Pancreas (tissue), 10 donors: ENCODE data around the gene RAET1E. TPM values are rescaled to one million over a fixed set of nuclear protein-coding genes. Genes with fewer than 3 reads are reported as not detected.
A peak's percentile ranks its signal among the peaks of the same experiment; 100 is the strongest.
"Not testable (repeated sequence)": the region's sequence is repeated elsewhere in the genome, so short reads cannot be mapped to it uniquely, and the experiment has no call there.

Source experiments
- ATAC-seq, 4 donors: fragments of 200-7000 bp; cut with Tn5 transposase; one replicate each; pipeline versions ENCODE4 v1.8.0 to v1.9.1; 2020; ENCODE audit warnings: mild to moderate bottlenecking in 4 of 4, moderate library complexity in 4 of 4
- DNase-seq, 6 donors: peaks; one replicate each; pipeline ENCODE4 v3.0.0-alpha.2; 2020
- FAIRE-seq: peaks from 2 replicates; lab custom pipeline; 2012; peaks lifted over from hg19 to GRCh38; lab: Jason Lieb, UNC
- H3K27ac ChIP-seq, 4 donors: fragments of 200-600 bp; sonication (generic); 1 replicate in 3 of 4; 2 replicates in 1 of 4; pipeline versions ENCODE4 v1.5.0 to v1.8.0; 2020
- H3K27me3 ChIP-seq, 4 donors: fragments of 200-600 bp; one replicate each; pipeline ENCODE4 v1.8.0; 2021
- H3K36me3 ChIP-seq, 3 donors: fragments of 200-600 bp; sonication (generic) in 1 of 3; one replicate each; pipeline versions ENCODE4 v1.5.0 to v1.8.0; 2020 to 2021
- H3K4me1 ChIP-seq, 3 donors: fragments of 200-600 bp; one replicate each; pipeline ENCODE4 v1.8.0; 2021
- H3K4me3 ChIP-seq, 4 donors: fragments of 200-600 bp; sonication (generic) in 2 of 4; one replicate each; pipeline versions ENCODE4 v1.5.0 to v1.8.0; 2020 to 2021
- H3K9me3 ChIP-seq, 4 donors: fragments of 200-600 bp; one replicate each; pipeline ENCODE4 v1.8.0; 2021
- CTCF ChIP-seq, 4 donors: fragments of 200-600 bp; sonication (generic) in 3 of 4; IDR thresholded peaks; one replicate each; pipeline versions ENCODE4 v1.5.0 to v1.8.0; 2021; ENCODE audit warnings: antibody characterized with exemption in 4 of 4
- WGBS, 2 donors: extraction: QIAGEN DNeasy Blood & Tissue Kit; methylation state at CpG; one replicate each; pipeline ENCODE4 v1.1.7; 2013; 5-methylcytosine and 5-hydroxymethylcytosine counted together
- intact Hi-C, 3 donors: fragments of 100-400 bp; cut with DNase I; formaldehyde crosslinking; loops; one replicate each; pipeline versions ENCODE4 v1.11.1 to v1.14.2; 2022
- polyA plus RNA-seq, 2 donors: library from polyadenylated mRNA; stranded (reverse); fragments of 200-250 nt; gene quantifications; one replicate each; pipeline ENCODE4 v1.2.3, GENCODE V29; 2013
- total RNA-seq, 6 donors: library from RNA; stranded (reverse); fragmentation: NEBNext Ultra II Directional in 4 of 6; extraction: Animal tissue kit (Norgen Biotek cat#: 25700) in 4 of 6; gene quantifications; one replicate each; pipeline versions ENCODE4 v1.2.1 to v1.2.4, GENCODE V29; 2021 to 2023
- donor health status: healthy with polysubstance abuse.
- donor health status: DM: no; HTN: no; CAD: no; lungs with moderate emphysema.
- donor health status: DM: no; HTN: no; CAD: no.
- donor health status: control.
- donor health status: control.
- donor health status: Bipolar disorder and iron deficiency.
- donor health status: DM: yes; HTN: yes; CAD: no.
- donor health status: DM: no; HTN: no; CAD: no.
- donor health status: DM: no; HTN: no; CAD: no.
- donor health status: DM: yes; HTN: yes; CAD: no.

RAET1E gene
- total and polyA plus RNA-seq, 8 donors = 0.09 TPM; not detected in 7

DNA sequence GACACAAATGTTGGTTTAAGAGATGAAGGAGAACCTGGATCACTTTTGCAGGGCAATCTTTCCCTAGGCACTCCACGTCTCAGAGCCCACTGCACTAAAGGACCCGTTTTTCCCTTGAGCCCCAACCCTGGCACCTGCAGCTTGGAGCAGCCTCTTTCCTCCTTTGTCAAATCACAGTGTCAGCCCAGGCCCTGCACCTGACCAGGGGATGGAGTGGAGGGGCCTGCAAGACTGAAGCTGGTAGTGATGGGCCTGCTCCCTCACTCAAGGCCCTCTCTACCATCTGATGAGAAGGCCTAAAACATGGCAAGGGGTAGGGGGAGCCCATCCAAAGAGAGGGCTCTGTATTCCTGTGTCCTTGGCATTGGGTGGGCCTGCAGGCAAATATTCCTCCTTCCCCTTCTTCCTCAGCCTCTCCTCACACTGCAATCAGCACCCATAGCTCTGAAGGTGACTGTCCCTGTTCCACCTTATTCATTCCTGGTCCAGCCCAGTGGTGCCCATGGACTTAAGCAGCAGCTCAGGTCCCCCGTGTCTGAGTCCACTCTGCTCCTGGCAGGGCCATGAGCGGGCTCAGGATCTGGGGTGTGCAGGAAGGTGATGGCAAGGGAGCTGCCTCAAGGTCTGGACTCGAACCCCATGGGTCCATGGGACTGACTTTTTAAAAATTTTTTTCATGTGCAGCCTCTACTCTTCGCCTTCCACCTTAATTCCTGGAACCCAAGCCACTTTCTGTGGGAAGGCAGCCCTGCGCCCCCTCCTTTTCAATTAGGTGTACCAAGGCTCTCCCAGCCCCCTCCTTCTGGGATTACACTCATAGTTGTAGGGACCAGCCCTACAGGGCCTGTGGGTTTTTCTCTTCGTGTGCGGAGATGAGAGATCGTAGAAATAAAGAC, 18.3 kb upstream of the RAET1E start:
- TF ChIP-seq CTCF (IDR thresholded peaks at IDR 0.05) = no peak
- no peaks in the 10 kb centered on the region for H3K36me3 ChIP-seq
- ATAC-seq = no peak
- no peaks in the 10 kb centered on the region for H3K4me1 ChIP-seq
- no peak overlapping the region for H3K4me3 ChIP-seq
- intact Hi-C loops = loop anchor here in 1 of 3 donors (5.0 kb wide), 1 partner anchor 74 kb away; no protein-coding TSS in a partner anchor
- WGBS, 2 donors = 82 to 87% methylated on average over 10 of the region's 10 CpGs
- no peaks in the 10 kb centered on the region for H3K27me3 ChIP-seq
- FAIRE-seq = no peak
- peak in 1 of 6 donors; percentile 40 for DNase-seq
- no peaks in the 10 kb centered on the region for H3K9me3 ChIP-seq
- H3K27ac ChIP-seq = no peak overlapping the region

DNA sequence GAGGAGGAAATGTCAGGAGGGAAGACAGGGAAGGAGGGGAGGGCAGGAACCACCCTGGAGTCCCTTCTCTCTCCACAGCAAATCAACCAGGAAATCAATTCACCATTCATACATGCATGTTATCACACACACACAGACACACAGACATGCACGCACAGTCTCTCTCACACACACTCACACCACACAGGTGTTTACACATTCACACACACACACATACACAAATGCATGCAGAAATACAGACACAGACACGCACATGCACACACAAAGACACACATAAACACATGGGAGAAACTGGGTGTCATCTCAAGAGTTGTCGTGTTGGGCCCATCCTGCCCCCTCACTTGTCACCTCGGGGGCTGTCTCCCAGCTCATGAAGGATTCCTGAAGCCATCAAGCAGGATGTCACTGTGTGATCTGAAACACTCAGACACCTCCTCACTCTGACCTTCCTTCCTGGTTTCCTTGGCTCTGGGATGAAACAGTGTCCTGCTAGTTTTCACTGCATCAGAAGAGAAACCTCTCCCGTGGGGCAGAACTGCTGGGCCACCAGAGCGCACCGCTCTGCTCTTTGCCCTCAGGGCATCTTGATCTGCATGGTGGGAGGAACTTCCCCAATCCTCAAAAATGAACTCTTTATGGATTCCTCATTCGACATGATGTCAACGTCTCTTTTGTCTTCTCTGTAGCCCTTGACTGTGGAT, 15.8 kb upstream of the RAET1E start:
- H3K36me3 ChIP-seq = no peaks in the 10 kb centered on the region
- no peaks in the 10 kb centered on the region for H3K9me3 ChIP-seq
- 74 to 76% methylated on average over 9 of the region's 9 CpGs for WGBS, 2 donors
- TF ChIP-seq CTCF (IDR thresholded peaks at IDR 0.05) = no peak
- H3K4me1 ChIP-seq = no peaks in the 10 kb centered on the region
- no peak overlapping the region for H3K4me3 ChIP-seq
- FAIRE-seq = no peak
- no peaks in the 10 kb centered on the region for H3K27me3 ChIP-seq
- no peak for ATAC-seq
- peak in 1 of 6 donors; percentile 20 for DNase-seq
- H3K27ac ChIP-seq = no peak overlapping the region
- intact Hi-C loops = no loop called here

DNA sequence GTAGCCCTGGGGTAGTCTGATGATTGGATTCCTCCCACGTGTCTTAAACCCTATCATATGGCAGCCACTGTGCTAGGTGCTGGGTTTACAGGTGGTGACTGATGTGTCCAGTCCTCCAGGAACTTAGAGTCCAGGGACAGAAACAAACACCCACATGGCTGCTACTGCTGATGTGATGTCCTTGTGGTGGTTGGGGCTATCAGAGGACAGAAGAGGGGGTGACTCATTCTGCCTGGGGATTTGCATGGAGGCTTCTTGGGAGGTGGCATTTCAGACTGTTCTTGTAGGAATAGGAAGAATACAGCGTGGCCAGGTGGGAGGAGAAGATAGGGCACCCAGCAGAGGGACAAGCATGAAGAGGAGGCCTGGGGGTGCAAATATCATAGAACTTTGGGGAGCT, 15.2 kb upstream of the RAET1E start:
- intact Hi-C loops = no loop called here
- no peaks in the 10 kb centered on the region for H3K4me1 ChIP-seq
- no peak for FAIRE-seq
- no peak for DNase-seq
- H3K36me3 ChIP-seq = no peaks in the 10 kb centered on the region
- 77 to 79% methylated on average over 2 of the region's 2 CpGs for WGBS, 2 donors
- H3K4me3 ChIP-seq = no peak overlapping the region
- no peak for TF ChIP-seq CTCF (IDR thresholded peaks at IDR 0.05)
- no peaks in the 10 kb centered on the region for H3K27me3 ChIP-seq
- H3K9me3 ChIP-seq = no peaks in the 10 kb centered on the region
- ATAC-seq = no peak
- no peak overlapping the region for H3K27ac ChIP-seq

- H3K4me1 ChIP-seq, FAIRE-seq, H3K27me3 ChIP-seq, H3K9me3 ChIP-seq, H3K36me3 ChIP-seq, H3K4me3 ChIP-seq, intact Hi-C loops, H3K27ac ChIP-seq, ATAC-seq: not testable (repeated sequence)
- 74 to 75% methylated on average over 3 of the region's 3 CpGs for WGBS, 2 donors
- DNase-seq = peak in 1 of 6 donors; percentile 20
These were observed 14.8 kb upstream of the RAET1E start for GRCh38 chr6:149912680-149913079.

DNA sequence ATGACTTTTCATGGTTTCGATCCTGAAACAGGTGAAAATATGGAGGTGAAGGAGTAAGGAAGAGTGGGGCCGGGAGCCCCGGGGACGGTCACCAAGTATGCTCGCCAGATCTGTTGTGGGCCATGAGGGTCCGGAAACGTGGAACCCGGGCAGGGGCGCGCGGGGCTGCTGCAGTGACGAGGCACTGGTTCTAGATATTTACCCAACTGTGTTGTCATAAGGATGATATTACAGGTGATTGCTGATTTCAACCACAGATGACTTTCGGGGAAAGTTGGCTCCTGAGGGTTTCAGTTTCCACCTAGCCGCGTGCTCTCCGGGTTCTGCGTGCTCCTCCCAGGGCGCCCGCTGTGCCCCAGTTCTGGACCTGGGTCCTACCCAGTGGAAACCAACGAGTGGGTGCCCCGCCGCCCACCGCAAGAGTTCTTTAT, 12.8 kb upstream of the RAET1E start:
- H3K27ac ChIP-seq = no peak overlapping the region
- no peaks in the 10 kb centered on the region for H3K9me3 ChIP-seq
- DNase-seq (peak in 1 of 6 donors; percentile 31), ATAC-seq (no peak), FAIRE-seq (no peak)
- intact Hi-C loops = no loop called here
- TF ChIP-seq CTCF (IDR thresholded peaks at IDR 0.05) = no peak
- H3K36me3 ChIP-seq = no peaks in the 10 kb centered on the region
- H3K27me3 ChIP-seq = no peaks in the 10 kb centered on the region
- WGBS, 2 donors = 93 to 96% methylated on average over 23 of the region's 23 CpGs
- no peak overlapping the region for H3K4me3 ChIP-seq
- no peaks in the 10 kb centered on the region for H3K4me1 ChIP-seq
